ENCODE measurements around the gene GRB10.
"Not testable (repeated sequence)": the region's sequence is repeated elsewhere in the genome, so short reads cannot be mapped to it uniquely, and the experiment has no call there.

The GRB10 gene

GRCh38 chr7:50545613-50546012 lies 237.1 kb downstream of the GRB10 start:
- H3K4me1 ChIP-seq (ENCODE audit: control insufficient read depth, insufficient read depth, low read length, poor library complexity, severe bottlenecking); H3K27ac ChIP-seq (ENCODE audit: low read depth, low read length, severe bottlenecking); H3K36me3 ChIP-seq (ENCODE audit: control insufficient read depth, insufficient read depth, low read length); H3K4me3 ChIP-seq (ENCODE audit: extremely low read depth, insufficient read depth, low read length, poor library complexity, severe bottlenecking); H3K9me3 ChIP-seq (ENCODE audit: control insufficient read depth, low read length): not testable (repeated sequence)
- WGBS, 2 experiments (ENCODE audit: insufficient coverage in 2 of 2): 92 to 100% methylated on average over 2 of the region's 4 CpGs

DNA sequence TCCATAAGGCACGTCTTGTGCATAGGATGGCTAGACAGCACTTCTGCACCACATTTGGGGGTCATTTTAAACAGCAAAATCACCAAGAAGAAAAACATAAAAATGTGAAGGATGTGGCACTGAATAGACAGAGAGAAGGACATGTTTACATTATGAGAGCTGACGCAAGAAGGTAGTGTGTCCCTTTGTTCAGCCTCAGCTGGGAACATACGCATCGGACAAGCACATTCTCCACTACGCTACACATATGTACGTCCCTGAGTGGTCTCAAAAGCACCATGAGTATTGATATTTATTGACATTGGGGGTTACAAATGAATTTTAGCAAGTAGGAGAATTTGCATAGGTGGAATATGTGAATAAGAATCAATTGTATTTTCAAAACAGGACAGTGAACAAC lies 237.7 kb downstream of the GRB10 start:
- Histone ChIP-seq H3K27ac (ENCODE audit: low read depth, low read length, severe bottlenecking) (no peak overlapping the region), H3K4me3 (ENCODE audit: extremely low read depth, insufficient read depth, low read length, poor library complexity, severe bottlenecking) (no peak overlapping the region), H3K4me1 (ENCODE audit: control insufficient read depth, insufficient read depth, low read length, poor library complexity, severe bottlenecking) (no peaks in the 10 kb centered on the region), H3K9me3 (ENCODE audit: control insufficient read depth, low read length) (no peaks in the 10 kb centered on the region), H3K36me3 (ENCODE audit: control insufficient read depth, insufficient read depth, low read length) (no peaks in the 10 kb centered on the region)
- WGBS, 2 experiments (ENCODE audit: insufficient coverage in 2 of 2): 70% methylated on average over 4 of the region's 6 CpGs; no CpG with 5 or more reads in 1 of the 2 experiments

GRCh38 chr7:50543776-50544442 lies 238.8 kb downstream of the GRB10 start:
- Histone ChIP-seq H3K36me3 (ENCODE audit: control insufficient read depth, insufficient read depth, low read length) (no peaks in the 10 kb centered on the region), H3K4me3 (ENCODE audit: extremely low read depth, insufficient read depth, low read length, poor library complexity, severe bottlenecking) (no peak overlapping the region), H3K4me1 (ENCODE audit: control insufficient read depth, insufficient read depth, low read length, poor library complexity, severe bottlenecking) (no peaks in the 10 kb centered on the region), H3K27ac (ENCODE audit: low read depth, low read length, severe bottlenecking) (no peak overlapping the region), H3K9me3 (ENCODE audit: control insufficient read depth, low read length) (no peaks in the 10 kb centered on the region)
- 91% methylated on average over 16 to 18 of the region's 18 CpGs for WGBS, 2 experiments (ENCODE audit: insufficient coverage in 2 of 2)

DNA sequence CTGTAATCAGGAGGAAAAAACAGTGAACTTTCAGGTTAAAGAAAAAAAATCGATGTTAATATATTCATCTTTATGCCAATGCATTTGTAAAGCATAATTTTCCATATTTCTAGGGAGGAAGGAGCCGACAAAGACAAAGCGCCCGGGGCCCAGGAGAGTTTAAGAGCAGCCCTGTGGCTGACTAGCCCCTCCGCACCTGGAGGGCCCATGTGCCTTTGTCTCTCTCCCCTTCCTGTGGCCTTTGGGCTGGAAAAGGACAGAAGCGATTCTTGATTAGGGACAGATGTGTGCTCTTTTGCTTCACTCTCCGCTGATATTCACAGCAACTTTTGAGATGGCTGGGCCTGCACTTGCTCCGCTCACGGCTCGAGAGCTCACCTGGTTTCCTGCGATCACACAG lies 240.6 kb downstream of the GRB10 start:
- Histone ChIP-seq H3K9me3 (ENCODE audit: control insufficient read depth, low read length) (no peaks in the 10 kb centered on the region), H3K4me3 (ENCODE audit: extremely low read depth, insufficient read depth, low read length, poor library complexity, severe bottlenecking) (no peak overlapping the region), H3K36me3 (ENCODE audit: control insufficient read depth, insufficient read depth, low read length) (no peaks in the 10 kb centered on the region), H3K27ac (ENCODE audit: low read depth, low read length, severe bottlenecking) (no peak overlapping the region), H3K4me1 (ENCODE audit: control insufficient read depth, insufficient read depth, low read length, poor library complexity, severe bottlenecking) (no peaks in the 10 kb centered on the region)
- 92 to 93% methylated on average over 6 to 8 of the region's 11 CpGs for WGBS, 2 experiments (ENCODE audit: insufficient coverage in 2 of 2)

DNA sequence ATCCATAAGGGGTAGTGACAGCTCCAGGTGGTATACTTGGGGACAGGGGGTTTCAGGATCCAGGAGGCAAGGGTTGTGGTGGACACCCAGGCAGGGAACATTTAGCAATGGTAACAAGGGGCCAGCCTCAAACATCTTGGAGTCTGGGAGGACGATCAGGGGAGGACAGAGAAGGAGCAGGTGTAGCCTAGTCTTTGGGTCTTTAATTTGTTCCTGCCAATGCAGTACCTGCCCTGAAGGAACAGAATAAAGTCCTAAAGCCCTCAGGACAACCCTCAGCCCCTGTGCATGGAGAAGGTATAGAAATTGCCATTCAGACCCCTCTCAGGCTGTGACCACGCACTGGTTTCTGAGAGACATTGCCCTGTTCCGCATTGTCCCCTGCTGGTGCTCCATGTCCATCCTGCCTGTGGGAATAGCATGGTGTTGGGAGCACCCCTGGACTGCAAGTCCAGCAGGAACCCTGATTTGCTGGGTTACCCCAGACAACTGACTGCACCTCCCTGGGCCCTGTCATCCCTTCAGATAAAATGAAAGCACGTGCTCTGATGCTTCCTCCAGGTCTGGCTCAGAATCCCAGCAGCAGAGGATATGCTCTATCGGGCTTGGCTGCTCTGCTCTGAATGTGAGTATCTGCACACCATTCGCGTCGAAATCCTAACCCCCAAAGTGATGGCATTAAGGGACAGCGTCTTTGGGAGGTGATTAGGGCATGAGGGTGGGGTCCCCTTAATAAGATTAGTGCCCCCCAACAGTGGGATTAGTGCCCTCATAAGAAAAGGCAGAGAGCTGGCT lies 241.7 kb downstream of the GRB10 start:
- H3K4me3 ChIP-seq (ENCODE audit: extremely low read depth, insufficient read depth, low read length, poor library complexity, severe bottlenecking): no peak overlapping the region
- H3K27ac ChIP-seq (ENCODE audit: low read depth, low read length, severe bottlenecking): no peak overlapping the region
- no peaks in the 10 kb centered on the region for H3K36me3 ChIP-seq (ENCODE audit: control insufficient read depth, insufficient read depth, low read length)
- 89 to 93% methylated on average over 7 to 9 of the region's 9 CpGs for WGBS, 2 experiments (ENCODE audit: insufficient coverage in 2 of 2)
- H3K4me1 ChIP-seq (ENCODE audit: control insufficient read depth, insufficient read depth, low read length, poor library complexity, severe bottlenecking): peaks cover 2% of the 10 kb centered on the region
- no peaks in the 10 kb centered on the region for H3K9me3 ChIP-seq (ENCODE audit: control insufficient read depth, low read length)

Data from mesodermal cell (in vitro differentiated cells).